ENCODE measurements around the gene KCTD1. TPM values are rescaled to one million over a fixed set of nuclear protein-coding genes. Genes with fewer than 3 reads are reported as not detected.

The KCTD1 gene
- total RNA-seq, 1 donor from 2014 or later = 1.3 TPM

DNA sequence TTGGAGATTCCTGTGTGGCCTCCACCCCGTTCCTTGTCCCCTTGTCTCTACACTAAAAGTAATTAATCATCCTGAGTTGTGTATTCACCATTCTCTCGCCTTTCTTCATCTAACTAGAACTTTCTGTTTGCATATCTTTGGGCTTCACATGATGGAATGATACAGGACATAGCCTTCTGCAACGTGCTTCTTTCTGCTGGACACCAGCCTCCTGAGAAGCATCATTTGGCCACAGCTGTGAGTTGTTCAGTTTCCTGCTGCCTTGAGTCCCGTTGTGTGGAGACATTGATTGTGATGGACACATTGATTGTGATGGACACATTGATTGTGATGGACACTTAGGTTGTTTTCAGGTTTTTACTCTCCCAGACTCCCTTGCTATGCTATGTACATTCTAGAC, 139.3 kb downstream of the KCTD1 start:
- no peaks in the 10 kb centered on the region for H3K36me3 ChIP-seq
- no peak overlapping the region for H3K4me3 ChIP-seq
- TF ChIP-seq, protein P1, sequence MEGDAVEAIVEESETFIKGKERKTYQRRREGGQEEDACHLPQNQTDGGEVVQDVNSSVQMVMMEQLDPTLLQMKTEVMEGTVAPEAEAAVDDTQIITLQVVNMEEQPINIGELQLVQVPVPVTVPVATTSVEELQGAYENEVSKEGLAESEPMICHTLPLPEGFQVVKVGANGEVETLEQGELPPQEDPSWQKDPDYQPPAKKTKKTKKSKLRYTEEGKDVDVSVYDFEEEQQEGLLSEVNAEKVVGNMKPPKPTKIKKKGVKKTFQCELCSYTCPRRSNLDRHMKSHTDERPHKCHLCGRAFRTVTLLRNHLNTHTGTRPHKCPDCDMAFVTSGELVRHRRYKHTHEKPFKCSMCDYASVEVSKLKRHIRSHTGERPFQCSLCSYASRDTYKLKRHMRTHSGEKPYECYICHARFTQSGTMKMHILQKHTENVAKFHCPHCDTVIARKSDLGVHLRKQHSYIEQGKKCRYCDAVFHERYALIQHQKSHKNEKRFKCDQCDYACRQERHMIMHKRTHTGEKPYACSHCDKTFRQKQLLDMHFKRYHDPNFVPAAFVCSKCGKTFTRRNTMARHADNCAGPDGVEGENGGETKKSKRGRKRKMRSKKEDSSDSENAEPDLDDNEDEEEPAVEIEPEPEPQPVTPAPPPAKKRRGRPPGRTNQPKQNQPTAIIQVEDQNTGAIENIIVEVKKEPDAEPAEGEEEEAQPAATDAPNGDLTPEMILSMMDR (IDR thresholded peaks at IDR 0.05) = no peak
- H3K9me3 ChIP-seq = no peaks in the 10 kb centered on the region
- DNase-seq (ENCODE audit: low spot score in 2 of 2) = no peak
- intact Hi-C loops (cut with DNase I) = no loop called here
- no peaks in the 10 kb centered on the region for H3K4me1 ChIP-seq
- H3K27ac ChIP-seq = no peak overlapping the region
- H3K27me3 ChIP-seq = no peaks in the 10 kb centered on the region

DNA sequence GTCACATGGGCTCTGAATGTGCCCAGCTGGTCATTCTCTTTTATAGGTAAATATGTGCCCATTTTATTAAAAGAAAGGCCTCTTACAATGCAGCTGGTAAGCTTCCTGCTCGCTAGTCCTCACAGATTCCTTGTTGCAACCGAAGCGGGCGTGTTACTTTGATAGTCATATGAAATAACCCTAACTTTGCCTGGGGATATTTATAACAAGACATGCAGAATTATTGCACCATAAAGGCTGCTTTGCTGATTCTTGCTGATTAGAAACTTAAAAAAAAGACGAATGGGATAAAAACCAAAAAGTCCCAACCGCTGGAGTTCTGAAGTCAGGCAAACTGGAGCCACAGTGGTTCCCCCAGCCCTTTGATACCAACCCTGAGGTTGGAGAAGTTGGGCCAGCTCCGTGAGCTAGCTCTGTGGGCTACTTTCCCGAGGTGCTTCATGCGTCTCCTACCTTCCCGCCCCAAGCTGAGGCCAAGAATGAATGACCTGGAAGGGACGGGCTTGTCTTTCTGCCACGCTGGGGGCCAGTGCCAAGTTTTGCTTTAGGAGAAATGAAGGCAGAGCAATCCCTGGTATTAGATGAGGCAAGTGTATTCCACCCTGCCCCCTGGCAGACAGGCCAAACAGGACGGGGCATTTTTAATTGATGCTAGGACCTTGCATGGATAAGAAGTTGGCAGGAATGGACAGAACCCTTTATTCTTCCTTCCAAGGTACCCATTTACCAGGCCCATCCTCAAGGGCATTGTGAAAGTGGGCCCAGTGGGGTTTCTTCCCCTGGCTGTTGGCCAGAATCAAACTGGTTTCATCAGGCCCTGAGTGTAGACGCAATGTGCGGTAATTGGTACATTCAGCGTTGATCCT, 140.4 kb downstream of the KCTD1 start:
- no peak for DNase-seq (ENCODE audit: low spot score in 2 of 2)
- no peaks in the 10 kb centered on the region for H3K36me3 ChIP-seq

DNA sequence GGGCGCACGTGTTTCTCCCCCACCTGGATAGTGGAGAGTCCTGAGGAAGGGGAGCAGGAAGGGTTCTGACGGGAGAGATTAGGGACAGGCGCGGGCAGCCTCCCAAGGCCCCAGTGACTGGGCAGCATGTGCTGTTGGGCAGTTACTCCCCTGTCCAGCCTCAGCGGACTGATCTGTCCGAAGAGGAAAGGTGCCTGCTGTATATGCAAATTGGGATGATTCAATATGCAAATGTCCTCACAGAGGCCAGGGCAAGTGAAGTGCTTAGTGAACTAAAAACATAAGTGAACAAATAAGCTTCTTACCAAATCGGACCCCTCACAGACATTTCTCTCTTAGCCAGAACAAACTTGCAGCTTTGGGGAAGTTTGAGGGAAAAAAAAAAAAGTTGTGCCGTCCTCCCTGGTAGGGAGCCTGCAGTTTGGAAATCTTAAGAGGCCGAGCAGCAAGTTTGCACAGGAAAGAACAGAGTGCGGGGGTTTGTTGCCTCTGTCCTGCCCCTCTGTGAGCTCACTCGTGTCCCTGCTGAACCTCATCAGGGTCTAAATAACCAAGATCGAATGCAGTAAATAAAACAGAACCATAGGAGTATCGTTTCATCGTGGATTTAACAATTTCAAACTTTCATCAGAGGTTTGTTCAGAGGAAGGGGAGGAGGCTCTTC, 141.4 kb downstream of the KCTD1 start:
- H3K27me3 ChIP-seq = no peaks in the 10 kb centered on the region
- DNase-seq (ENCODE audit: low spot score in 2 of 2) = no peak
- no peaks in the 10 kb centered on the region for H3K4me1 ChIP-seq
- H3K27ac ChIP-seq = no peak overlapping the region
- no peaks in the 10 kb centered on the region for H3K9me3 ChIP-seq
- no peak overlapping the region for H3K4me3 ChIP-seq
- intact Hi-C loops (cut with DNase I) = no loop called here
- TF ChIP-seq, protein P1 (IDR thresholded peaks at IDR 0.05) = no peak
- no peaks in the 10 kb centered on the region for H3K36me3 ChIP-seq

More for the DNA sequence above, 140.4 kb downstream of the KCTD1 start:
- H3K4me3 ChIP-seq = no peak overlapping the region
- TF ChIP-seq, protein P1 (IDR thresholded peaks at IDR 0.05) = no peak
- no peak overlapping the region for H3K27ac ChIP-seq
- H3K4me1 ChIP-seq = no peaks in the 10 kb centered on the region
- intact Hi-C loops (cut with DNase I) = no loop called here
- no peaks in the 10 kb centered on the region for H3K9me3 ChIP-seq
- H3K27me3 ChIP-seq = no peaks in the 10 kb centered on the region

- Histone ChIP-seq H3K27me3 (no peaks in the 10 kb centered on the region), H3K4me3 (no peak overlapping the region), H3K4me1 (no peaks in the 10 kb centered on the region), H3K36me3 (no peaks in the 10 kb centered on the region), H3K27ac (no peak overlapping the region), H3K9me3 (no peaks in the 10 kb centered on the region)
- TF ChIP-seq, protein P1 (IDR thresholded peaks at IDR 0.05) = no peak
- no peak for DNase-seq (ENCODE audit: low spot score in 2 of 2)
- intact Hi-C loops (cut with DNase I) = no loop called here
Observed at GRCh38 chr18:26406324-26406723, 142.0 kb downstream of the KCTD1 start.

DNA sequence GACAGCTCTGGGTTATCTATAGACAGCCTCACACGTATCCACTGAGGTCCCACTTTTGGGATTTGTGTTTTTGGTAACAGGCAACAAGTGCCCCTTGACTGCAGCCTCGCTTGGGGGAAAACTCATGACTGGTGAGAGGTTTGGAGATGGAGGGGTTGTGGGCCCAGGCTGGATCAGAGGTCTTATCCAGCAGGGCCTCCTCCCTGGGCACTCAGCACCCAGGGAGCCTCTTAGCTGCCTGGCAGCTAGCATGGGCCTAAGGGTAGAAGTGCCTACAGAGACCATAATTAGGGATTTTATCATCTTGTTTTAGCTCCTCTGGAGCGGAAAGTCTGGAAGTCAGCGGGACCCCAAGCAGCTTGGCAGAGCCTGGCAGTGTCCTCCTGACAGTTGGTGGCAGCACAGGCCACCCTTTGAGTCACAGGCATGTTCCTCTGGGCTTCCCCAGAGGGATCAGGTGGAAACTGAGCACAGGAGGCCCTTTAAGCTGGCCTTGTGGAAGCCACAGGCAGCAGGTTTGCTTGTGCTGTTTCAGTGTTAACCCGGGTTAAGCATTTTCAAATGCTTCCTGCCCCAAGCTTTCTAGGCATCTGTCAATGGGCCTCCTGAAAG, 143.1 kb downstream of the KCTD1 start:
- Histone ChIP-seq H3K4me3 (no peak overlapping the region), H3K27me3 (no peaks in the 10 kb centered on the region), H3K4me1 (no peaks in the 10 kb centered on the region), H3K27ac (no peak overlapping the region), H3K9me3 (no peaks in the 10 kb centered on the region), H3K36me3 (no peaks in the 10 kb centered on the region)
- TF ChIP-seq, protein P1 (IDR thresholded peaks at IDR 0.05) = peak in 1 of 3 experiments; percentile 39
- intact Hi-C loops (cut with DNase I) = no loop called here
- DNase-seq (ENCODE audit: low spot score in 2 of 2) = no peak
